Liver (tissue), 3 donors: Measurements from ENCODE around the gene TRPT1.

Experiments used
- TAF1 ChIP-seq: conservative IDR thresholded peaks from 2 replicates; pipeline ENCODE4 v1.6.1; 2016; ENCODE audit warnings: antibody characterized with exemption, mild to moderate bottlenecking
- TF ChIP-seq, protein P1 (sequence below): fragments of 150-350 bp; IDR thresholded peaks from 2 replicates; pipeline ENCODE4 v1.5.1; 2017; ENCODE audit warnings: improper control_type of control experiment, low read depth, low read length; ENCODE audit not compliant: missing input control
- donor health status: healthy.
- donor health status: healthy.

DNA sequence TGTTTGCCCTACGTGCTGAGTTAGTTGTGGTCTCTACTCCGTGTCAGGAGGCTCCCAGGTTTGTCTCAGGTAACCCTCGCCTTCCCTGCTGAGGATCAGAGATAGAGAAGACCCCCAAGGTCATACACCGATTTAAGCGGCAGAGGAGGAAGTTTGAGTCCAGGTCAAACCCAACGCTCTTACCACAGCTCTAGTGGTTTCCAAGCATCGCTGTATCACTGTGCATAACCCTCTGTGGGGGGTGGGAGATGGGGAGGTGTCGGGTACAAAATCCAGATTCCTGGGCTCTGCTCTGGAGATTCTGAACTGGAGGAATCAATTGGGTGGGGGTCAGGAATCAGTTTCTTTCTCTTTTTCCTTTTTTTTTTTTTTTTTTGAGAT lies 5.0 kb upstream of the TRPT1 start:
- TF ChIP-seq TAF1: no peak
- TF ChIP-seq, protein P1, sequence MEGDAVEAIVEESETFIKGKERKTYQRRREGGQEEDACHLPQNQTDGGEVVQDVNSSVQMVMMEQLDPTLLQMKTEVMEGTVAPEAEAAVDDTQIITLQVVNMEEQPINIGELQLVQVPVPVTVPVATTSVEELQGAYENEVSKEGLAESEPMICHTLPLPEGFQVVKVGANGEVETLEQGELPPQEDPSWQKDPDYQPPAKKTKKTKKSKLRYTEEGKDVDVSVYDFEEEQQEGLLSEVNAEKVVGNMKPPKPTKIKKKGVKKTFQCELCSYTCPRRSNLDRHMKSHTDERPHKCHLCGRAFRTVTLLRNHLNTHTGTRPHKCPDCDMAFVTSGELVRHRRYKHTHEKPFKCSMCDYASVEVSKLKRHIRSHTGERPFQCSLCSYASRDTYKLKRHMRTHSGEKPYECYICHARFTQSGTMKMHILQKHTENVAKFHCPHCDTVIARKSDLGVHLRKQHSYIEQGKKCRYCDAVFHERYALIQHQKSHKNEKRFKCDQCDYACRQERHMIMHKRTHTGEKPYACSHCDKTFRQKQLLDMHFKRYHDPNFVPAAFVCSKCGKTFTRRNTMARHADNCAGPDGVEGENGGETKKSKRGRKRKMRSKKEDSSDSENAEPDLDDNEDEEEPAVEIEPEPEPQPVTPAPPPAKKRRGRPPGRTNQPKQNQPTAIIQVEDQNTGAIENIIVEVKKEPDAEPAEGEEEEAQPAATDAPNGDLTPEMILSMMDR: no peak
